ENCODE measurements around the gene ACTG2.
"Not testable (repeated sequence)": the region's sequence is repeated elsewhere in the genome, so short reads cannot be mapped to it uniquely, and the experiment has no call there.

ACTG2 gene

DNA sequence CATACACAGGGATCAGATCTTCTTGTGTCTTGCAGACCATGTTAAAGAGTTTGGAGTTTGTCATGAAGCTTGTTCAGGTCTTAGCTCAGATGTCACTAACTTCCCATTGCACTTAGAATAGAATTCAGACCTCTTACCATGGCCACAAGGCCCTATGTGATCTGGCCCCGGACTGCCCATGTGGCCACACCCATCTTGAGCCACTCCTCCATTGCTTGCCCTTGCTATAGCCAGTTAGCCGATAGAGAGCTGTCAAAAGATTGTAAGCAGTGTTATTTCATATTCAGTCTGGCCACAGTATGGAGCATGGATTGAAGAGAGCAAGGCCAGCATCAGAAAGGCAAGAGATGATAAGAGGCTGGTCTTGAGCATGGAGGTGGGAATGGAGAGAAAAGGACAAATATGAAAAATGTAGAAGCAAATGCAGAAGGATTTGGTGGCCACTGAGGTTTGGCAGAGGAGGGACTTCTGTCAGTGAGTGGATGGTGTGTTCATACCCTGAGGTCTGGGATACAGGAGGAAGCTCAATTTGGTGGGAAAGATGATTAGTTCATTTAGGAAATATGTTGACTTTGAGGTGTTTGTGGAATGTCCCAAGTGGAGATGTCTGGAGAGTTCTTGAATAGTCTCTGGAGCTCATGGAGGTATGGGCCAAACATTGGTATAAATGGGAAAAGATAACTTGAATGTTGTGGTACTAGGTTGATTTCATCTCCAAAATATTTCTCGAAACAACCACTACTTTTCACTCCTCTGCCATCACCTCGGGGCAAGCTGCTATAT, 44.5 kb downstream of the ACTG2 start:
- no peak for DNase-seq (ENCODE audit: low spot score)

DNA sequence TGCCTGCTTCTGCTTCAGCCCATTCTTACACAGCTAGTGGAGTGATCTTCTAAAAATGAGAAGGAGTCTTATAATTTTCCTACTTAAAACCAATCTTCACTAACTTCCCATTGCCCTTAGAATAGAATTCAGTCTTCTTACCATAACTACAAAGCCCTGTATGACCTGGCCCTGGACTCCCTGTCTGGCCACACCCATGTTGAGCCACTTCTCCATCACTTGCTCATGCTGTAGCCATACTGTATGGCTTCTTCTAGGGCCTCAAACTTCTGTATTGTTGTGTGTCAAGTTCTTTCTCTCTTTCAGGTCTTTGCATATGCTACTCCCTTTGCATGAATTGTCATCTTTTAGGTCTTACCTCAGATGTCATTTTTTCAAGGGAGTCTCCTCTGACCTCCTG, 45.1 kb downstream of the ACTG2 start:
- DNase-seq (ENCODE audit: low spot score): no peak

DNA sequence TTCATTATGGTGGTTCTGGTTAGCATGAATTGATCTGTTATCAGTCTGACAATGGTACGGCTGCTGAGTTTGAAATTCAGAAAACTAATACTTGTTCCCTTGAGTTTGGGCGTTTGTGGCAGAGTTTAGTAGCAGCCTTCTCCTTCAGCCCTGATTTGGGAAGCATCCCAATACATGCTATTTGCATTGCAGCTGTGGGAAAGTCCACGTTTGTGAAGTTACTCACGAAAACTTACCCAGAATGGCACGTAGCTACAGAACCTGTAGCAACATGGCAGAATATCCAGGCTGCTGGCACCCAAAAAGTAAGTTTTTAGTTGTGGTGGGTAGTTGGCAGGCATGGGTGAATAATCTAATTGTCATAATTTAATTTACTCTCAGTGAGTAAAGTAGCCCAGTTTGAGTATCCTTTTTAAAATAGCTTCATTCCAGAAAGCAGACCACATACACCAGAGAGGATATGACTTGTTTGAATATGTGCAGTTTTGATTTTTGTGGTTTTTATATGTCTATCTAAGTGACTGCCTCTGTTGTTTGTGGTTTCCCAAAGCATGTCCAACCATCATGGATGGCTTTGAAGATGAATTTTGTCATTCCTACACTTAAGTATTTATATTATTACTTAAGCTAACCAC, 46.0 kb downstream of the ACTG2 start:
- no peak for DNase-seq (ENCODE audit: low spot score)

DNA sequence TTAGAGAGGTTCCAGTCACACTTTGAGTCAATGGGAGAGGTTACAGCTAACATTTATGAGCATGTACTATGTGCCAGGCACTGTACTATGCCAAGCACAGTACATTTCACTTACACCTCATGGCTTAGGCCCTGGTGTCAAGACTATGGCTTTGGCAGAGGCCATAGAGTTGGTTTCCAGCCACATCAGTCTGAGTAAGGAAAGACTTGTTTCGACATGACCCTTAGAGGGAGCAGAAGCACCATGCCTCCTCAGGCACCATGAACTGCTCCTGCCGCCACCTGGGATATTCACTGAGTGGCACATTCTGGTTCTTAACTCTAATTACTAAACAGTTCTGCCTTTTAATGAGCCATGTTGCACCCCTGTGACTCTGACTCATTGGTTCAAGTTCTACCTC, 46.6 kb downstream of the ACTG2 start:
- no peak for DNase-seq (ENCODE audit: low spot score)

DNA sequence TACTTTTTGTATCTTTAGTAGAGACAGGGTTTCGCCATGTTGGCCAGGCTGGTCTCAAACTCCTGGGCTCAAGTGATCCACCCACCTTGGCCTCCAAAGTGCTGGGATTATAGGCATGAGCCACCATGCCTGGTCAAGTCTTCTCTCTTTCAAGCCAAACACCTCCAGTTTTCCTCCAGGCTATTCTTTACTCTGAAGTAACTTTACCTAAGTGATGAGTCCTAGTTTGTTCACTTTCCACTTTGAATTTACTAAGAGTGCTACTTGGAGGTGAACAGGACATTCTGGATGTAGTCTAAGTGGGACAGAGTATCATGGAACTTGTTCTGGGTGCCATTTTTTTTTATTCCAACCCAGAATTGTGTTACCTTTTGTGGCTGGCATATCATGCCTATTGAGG, 47.3 kb downstream of the ACTG2 start:
- DNase-seq (ENCODE audit: low spot score): not testable (repeated sequence)

DNA sequence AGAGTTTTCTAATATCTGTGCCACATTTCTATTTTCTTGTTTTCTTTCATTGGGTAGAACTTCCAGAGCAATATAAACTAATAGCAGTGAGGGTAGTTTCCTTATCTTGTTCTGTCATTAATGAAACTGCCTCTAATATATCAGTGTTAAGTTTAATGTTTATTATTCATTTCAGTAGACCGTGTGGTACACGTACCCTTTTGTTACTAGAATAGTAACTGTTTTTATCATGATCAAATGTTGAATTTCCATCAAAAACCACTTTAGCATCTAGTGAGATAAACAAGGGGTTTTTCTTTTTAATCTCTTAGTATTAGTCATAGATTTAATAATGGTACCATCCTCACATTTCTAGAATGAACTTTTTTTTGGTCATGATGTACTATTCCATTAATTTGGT, 49.9 kb downstream of the ACTG2 start:
- no peak for DNase-seq (ENCODE audit: low spot score)

DNA sequence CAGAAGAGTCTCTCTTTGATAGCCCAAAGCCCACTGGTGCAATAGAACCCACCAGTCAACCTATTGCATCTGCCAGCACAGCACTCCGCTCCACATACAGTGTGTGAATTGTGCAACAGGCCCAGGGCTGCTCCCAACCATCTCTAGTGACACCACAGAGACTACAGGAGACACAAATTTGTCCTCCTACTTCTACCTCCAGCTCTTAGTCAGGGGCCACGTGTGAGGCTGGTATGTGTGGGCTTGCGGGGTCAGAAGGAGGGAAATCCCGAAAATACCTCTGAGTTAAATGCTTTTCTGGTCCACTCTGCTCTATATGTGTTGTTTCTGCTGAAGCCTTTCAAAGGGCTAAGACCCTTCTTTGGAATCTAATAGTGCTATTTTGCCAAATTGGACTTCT, 51.9 kb downstream of the ACTG2 start:
- no peak for DNase-seq (ENCODE audit: low spot score)

DNA sequence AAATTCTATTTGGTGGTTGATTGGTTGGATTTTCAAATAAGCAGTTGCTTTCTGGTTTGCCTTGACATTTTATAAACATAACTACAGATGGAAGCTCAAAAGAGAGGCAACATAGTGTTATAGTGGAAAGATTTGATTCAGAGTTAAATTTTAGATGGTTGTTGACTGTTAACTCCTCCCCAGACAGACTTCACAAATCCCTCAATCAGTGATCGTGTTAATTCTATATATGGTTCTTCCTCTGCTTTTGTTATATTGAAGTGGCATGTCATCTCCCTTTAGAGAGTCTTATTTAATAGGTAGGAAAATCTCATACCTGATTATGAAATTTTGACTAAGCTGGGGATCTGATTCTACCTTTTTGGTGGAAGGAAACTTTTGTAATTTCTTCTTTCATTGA, 53.4 kb downstream of the ACTG2 start:
- DNase-seq (ENCODE audit: low spot score): no peak

DNA sequence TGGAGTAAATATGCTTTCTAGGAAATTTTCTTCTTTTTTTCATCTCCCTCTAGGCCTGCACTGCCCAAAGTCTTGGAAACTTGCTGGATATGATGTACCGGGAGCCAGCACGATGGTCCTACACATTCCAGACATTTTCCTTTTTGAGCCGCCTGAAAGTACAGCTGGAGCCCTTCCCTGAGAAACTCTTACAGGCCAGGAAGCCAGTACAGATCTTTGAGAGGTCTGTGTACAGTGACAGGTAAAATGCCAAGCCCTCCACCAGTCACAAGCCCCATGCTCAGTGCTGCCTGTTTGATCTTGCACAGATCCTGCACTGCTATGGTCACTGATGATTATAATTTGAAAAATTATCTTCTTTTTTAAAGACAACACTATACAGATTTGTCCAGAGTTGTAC, 53.9 kb downstream of the ACTG2 start:
- no peak for DNase-seq (ENCODE audit: low spot score)

DNA sequence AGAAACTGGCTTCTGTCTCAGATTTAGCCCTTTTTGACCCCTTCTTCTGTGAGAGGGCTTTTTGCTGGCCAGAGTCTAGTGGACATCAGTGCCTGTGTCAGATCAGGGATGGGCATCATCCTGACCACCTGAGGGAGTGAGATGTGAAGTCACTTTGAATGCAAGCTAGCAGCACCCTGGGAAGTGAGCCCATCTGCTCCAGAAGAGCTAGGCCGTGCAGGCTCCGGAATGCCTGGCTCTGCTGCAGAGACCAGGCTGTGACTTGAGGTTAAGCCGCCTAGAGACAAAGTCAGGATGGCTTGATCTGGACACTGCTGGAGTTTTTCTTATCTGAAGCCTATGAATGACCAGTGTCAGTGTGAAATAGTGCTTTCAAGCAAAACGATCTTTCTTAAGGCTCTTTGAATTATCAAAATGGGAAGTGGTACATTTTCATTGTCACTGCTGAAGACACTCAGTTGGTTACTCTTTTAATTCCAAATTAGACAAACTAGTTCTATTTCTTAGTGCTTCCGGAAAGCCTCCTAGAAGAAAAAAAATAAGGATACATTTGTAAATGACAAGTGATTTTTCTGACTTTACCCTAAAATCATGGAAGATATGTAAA, 54.7 kb downstream of the ACTG2 start:
- no peak for DNase-seq (ENCODE audit: low spot score)

DNA sequence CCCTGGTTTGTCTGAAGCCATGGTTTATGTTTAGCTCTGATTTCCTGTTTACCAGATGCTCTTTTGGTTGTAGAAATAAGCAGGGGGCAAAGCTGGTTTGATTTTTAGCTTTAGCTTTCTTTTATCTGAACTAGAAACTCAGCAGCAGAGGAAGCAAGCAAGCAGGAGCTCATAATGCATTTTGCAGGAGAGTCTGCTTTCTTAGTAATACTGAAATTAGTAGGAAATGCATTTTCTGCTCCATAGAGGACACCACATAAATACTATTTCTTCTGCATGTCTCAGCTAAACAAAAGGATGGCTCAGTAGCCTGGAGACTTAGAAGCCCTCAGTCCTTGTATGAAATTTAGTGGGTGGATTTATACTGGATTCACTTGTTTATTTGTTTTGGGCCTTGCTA, 57.0 kb downstream of the ACTG2 start:
- no peak for DNase-seq (ENCODE audit: low spot score)

DNA sequence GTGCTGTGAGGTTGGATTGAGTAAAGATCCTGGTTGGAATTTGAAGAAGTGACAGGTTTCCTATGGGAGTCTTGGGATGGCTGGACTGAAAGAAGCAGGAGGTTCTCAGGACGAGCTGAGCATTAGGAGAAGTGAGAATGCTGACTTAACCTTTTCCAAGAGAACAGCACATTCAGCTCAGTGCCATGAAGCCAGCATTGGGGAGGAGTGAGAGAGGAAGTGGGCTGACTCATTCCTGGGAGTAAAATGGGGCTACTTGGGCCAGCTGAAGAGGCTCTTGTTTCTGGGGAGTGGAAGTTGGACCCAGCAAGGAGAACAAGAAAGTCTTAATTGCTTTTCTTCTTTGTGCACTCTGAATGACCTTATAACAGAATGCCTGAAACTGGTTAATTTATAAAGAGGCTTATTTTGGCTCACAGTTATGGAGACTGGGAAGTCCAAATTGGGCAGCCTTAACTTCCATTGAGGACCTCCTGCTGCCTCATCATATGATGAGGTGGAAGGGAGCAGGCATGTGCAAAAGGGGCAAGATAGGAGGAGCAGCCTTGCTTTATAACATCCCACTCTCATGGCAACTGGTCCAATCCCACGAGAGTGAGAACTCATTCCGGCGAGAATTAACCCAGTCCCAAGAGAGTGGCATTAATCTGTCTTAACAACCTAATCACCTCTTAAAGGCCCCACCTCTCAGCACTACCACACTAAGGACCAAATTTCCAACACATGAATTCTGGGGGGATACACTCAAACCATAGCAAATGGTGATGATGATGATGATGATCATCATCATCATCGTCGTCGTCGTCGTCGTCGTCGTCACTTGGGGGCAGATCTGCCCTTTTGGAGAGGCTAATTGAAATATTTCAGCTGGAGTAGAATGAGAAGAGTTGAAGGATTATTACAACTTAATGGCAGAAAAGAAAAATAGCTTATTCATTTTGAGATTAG, 60.0 kb downstream of the ACTG2 start:
- DNase-seq (ENCODE audit: low spot score): no peak

DNA sequence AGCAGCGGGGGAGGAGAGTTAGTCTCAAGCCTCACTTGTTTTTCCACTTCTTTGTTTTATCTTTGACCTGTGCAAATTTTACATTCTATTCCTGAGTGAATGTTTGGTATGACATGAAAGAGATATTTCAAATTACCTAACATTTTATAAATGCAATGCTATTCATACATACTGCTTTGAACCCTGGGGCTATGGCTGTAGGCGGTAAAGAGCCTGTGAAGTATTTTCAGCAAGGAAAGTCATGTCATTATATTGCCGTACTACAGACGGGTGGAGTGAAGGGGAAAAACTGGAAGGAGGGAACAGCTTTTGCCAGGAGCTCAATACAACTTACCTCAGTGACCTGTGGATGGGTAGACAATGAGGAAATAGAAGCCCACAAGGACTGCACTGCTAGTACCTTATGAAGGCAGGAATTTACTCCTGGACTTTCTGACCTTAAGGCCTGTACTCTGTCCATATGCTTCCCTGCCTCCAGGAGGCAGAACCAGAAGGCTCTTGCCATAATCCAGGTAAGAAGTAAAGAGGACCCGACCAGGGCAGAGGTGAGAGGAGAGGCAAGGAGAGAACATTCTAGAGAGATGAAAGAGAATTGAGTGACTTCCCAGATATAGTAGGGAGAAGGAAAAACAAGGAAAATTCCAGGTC, 63.5 kb downstream of the ACTG2 start:
- no peak for DNase-seq (ENCODE audit: low spot score)

DNA sequence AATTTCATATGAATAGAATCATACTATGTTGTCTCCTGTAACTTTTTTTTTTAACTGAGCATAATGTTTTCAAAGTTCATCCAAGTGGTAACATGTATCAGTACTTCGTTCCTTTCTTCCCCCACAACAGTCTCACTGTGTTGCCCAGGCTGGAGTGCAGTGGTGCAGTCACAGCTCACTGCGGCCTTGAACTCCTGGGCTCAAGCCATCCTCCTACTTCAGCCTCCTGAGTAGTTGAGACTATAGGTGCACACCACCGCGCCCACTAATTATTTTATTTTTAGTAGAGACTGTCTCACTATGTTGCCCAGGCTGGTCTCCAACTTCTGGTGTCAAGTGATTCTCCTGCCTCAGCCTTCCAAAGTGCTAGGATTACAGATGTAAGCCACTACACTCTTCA, 68.5 kb downstream of the ACTG2 start:
- DNase-seq (ENCODE audit: low spot score): no peak

DNA sequence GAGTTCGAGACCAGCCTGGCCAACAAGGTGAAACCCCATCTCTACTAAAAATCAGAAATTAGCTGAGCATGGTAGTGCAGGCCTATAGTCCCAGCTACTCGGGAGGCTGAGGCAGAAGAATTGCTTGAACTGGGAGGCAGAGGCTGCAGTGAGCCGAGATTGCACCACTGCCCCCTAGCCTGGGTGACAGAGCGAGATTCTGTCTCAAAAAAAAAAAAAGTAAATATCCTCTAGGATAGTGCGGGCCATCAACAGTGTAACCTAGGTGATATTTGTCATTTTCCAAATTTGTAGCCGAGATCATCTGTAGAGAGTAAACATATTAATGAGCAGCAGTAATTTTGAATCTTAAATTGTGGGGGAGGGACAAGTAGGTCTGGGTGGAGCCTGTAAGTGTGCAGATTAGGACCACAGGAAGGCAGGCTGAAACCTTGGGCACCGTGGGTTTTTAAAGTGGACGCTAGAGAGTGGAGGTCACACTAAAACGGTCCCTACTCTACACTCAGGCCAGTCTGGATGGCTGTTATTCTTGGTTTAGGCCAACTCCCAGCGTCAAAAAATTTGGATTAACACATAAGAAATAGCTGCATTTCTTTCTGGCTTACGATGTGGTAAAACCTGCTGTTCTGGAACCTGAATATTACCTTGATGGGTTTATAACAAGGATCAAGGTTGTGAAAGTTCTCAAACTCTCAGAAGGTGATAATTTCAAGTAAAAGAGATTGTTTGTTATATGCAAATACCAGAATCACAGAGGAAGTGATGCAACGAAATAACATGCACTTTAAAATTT, 69.2 kb downstream of the ACTG2 start:
- DNase-seq (ENCODE audit: low spot score): no peak

DNA sequence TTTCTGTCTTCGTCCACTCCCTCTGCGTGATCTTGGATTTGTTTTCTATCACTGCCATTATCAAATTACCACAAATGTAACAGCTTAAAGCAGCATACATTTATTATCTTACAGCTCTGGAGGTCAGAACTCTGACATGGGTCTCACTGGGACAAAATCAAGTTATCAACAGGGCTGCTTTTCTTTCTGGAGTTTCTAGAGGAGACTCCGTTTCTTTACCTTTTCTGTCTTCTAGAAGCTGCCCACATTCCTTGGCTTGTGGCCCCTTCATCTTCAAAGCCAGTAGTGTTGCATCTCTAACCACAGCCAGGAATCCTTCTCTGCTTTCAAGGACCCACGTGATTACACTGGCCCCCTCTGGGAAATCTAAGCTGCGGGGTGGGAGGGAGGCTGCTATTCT, 70.0 kb downstream of the ACTG2 start:
- no peak for DNase-seq (ENCODE audit: low spot score)

DNA sequence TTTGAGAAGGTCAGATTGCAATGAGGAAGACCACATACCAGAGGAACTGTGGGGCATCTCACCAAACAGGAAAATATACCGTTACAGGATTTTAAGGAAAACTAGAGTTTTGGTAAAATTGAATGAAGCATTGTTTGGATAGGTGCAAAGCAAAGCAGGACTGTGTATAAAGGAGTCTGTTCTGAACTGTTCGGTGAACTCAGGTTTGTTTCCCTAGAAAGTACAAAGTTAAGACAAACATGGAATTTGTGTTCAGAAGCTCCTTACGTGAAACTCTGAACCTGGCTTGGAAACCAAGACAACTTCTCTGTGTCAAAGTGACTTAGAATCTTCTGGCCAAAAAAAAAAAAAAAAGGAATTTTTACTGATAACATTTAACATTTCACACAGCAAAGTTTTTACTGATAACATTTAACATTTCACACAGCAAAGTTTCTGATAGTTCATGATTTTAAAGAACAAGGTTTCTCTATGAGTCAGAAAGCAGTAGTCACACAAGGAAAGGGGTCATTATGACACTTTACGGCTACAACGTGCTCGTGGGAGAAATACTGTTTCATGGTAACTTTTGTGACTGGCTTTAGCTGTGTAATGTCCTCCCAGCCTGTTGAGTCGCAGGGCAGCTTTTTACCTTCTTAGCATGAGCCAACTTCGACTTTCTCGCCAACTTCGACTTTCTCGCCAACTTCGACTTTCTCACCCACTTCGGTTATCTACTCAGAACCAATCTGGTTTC, 70.7 kb downstream of the ACTG2 start:
- no peak for DNase-seq (ENCODE audit: low spot score)

DNA sequence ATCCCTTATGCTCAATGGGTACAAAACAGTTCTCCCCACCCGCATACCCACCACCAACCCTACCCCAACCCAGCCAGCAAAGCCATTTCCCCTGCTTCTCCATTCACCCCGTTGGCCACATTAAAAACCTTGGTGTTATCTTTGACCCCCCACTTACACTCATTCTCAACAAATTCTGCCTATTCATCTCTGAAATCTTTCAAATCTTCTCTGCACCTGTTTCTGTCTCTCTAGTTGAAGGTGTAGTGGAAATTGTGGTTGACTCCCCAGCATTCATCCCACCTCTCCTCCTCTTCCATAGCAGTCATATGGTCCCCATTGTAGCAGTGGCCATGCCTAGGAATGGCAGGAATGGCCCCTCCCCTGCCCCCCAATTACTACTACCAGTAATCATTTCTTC, 71.4 kb downstream of the ACTG2 start:
- no peak for DNase-seq (ENCODE audit: low spot score)

DNA sequence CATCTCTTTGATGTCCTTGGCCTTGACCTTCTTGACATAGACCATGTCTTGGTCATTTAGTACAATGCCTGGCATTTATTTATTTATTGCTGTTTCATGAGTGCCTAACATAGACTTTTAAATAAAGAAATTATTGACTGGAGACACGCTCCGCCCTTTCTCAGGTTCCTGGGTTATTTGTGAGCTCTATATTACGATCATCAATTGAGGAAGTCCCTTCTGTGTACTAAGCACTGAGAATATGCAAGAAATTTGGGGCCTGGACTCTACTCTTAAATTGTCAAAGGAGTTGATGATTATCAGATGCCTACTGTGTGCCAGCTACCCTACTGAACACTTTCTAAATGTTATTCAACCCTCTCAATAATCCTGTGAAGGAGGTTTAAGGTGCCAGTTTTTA, 72.2 kb downstream of the ACTG2 start:
- DNase-seq (ENCODE audit: low spot score): no peak

DNA sequence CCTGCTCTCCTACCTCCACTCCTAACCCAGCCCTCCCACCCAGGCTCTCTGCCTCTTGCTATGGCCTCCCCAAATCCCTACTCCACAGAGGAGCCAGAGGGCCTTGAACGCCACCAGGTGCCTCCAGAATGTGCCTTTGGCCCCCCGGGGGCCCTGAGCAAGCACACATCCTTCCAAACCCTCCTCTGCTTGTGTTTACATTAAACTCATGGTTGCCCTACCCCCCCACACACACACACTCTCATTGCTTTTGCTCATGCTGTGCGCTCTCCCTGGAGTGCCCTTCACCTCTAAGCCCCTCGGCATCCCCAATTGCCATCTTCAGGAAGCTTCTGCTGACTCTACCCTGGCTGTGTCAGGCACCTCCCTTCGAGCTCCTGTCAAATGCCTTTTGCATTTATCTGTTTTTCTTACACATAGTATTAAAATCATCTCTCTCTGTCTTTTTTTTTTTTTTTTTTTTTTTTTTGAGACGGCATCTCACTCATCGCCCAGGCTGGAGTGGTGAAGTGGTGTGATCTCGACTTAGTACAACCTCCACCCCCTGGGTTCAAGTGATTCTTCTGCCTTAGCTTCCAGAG, 75.6 kb downstream of the ACTG2 start:
- DNase-seq (ENCODE audit: low spot score): no peak

Data from ecto neural progenitor cell (in vitro differentiated cells).